ENCODE results near the gene TSPAN31.

- TF ChIP-seq CTCF (IDR thresholded peaks at IDR 0.05; ENCODE audit: insufficient read depth, low read depth, low read length) (no peak), EZH2 (IDR thresholded peaks at IDR 0.05; ENCODE audit: insufficient read depth, low read length) (no peak)
These were observed 24.8 kb downstream of the TSPAN31 start for GRCh38 chr12:57769594-57769993.

Data from astrocyte (in vitro differentiated cells and primary cell).